Bronchial epithelial cell (primary cell): ENCODE data around the gene BMF. TPM values are rescaled to one million over a fixed set of nuclear protein-coding genes. Genes with fewer than 3 reads are reported as not detected.
"Not testable (repeated sequence)": the region's sequence is repeated elsewhere in the genome, so short reads cannot be mapped to it uniquely, and the experiment has no call there.

ENCODE experiments used
- DNase-seq: peaks from one replicate; pipeline ENCODE4 v3.0.0-alpha.2; 2010; ENCODE audit warnings: low read depth
- FAIRE-seq: peaks from 2 replicates; lab custom pipeline; 2011; peaks lifted over from hg19 to GRCh38; lab: Jason Lieb, UNC
- H3K27me3 ChIP-seq: 2 replicates; pipeline ENCODE4 v1.5.1; 2011; ENCODE audit warnings: low read length; ENCODE audit not compliant: control insufficient read depth, insufficient read depth
- H3K36me3 ChIP-seq: 2 replicates; pipeline ENCODE4 v1.5.1; 2011; ENCODE audit warnings: low read length; ENCODE audit not compliant: control insufficient read depth, insufficient read depth
- H3K4me3 ChIP-seq: 2 replicates; pipeline ENCODE4 v1.5.1; 2011; ENCODE audit warnings: mild to moderate bottlenecking, low read depth, low read length, control low read depth
- total RNA-seq: library from RNA; depleted of rRNA; stranded (reverse); fragments of >200 nt; gene quantifications from 2 replicates; pipeline ENCODE4 v1.2.1, GENCODE V29; 2014
- TF ChIP-seq, protein P1 (sequence below): IDR thresholded peaks from 2 replicates; pipeline ENCODE4 v1.5.1; 2011; ENCODE audit warnings: mild to moderate bottlenecking, moderate library complexity, low read length, control low read depth, inconsistent platforms; ENCODE audit not compliant: insufficient read depth, severe bottlenecking

The BMF gene
- total RNA-seq, 1 donor from 2014 or later = 1.6 TPM

DNA sequence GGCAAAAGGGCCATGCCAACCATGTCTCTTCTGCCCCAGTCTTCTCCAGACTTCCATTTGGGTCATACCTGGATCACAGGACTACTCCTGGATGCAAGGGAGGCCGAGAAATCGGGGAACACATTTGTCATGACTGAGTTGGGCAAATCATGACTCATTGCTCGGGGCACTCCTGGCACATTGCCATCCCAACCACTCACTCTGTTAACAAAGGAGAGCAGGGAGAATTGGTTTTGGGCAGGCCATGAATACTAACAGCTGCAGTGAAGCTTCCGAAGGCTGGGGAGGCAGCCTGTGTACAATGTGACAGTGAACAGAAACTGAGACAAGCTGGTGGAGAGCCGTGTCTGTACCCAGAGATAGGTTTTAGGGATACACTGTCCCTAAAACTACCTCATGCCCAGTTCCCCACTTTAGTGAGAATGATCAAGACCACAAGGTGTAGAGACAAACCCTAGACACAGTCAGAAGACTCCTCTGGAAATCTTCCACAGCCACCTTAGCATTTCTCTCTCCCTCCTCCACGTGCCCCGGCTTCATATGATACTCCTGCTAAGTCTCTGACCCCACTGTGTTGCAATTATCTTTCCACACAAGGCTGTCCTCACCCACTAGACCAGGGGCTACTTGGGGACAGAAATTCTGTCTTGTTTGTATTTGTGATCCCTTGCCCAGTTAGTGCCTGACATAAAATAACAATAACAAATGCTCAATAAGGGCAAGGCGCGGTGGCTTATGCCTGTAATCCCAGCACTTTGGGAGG, 41.7 kb upstream of the BMF start:
- H3K4me3 ChIP-seq = no peak overlapping the region
- H3K27me3 ChIP-seq = no peaks in the 10 kb centered on the region
- TF ChIP-seq, protein P1, sequence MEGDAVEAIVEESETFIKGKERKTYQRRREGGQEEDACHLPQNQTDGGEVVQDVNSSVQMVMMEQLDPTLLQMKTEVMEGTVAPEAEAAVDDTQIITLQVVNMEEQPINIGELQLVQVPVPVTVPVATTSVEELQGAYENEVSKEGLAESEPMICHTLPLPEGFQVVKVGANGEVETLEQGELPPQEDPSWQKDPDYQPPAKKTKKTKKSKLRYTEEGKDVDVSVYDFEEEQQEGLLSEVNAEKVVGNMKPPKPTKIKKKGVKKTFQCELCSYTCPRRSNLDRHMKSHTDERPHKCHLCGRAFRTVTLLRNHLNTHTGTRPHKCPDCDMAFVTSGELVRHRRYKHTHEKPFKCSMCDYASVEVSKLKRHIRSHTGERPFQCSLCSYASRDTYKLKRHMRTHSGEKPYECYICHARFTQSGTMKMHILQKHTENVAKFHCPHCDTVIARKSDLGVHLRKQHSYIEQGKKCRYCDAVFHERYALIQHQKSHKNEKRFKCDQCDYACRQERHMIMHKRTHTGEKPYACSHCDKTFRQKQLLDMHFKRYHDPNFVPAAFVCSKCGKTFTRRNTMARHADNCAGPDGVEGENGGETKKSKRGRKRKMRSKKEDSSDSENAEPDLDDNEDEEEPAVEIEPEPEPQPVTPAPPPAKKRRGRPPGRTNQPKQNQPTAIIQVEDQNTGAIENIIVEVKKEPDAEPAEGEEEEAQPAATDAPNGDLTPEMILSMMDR = no peak
- H3K36me3 ChIP-seq = no peaks in the 10 kb centered on the region
- peak; percentile 43 for FAIRE-seq
- peak; percentile 96 for DNase-seq

GRCh38 chr15:40149339-40149738, 40.7 kb upstream of the BMF start:
- Histone ChIP-seq H3K36me3 (no peaks in the 10 kb centered on the region), H3K27me3 (no peaks in the 10 kb centered on the region), H3K4me3 (no peak overlapping the region)
- DNase-seq = no peak
- no peak for FAIRE-seq
- TF ChIP-seq, protein P1 = no peak

DNA sequence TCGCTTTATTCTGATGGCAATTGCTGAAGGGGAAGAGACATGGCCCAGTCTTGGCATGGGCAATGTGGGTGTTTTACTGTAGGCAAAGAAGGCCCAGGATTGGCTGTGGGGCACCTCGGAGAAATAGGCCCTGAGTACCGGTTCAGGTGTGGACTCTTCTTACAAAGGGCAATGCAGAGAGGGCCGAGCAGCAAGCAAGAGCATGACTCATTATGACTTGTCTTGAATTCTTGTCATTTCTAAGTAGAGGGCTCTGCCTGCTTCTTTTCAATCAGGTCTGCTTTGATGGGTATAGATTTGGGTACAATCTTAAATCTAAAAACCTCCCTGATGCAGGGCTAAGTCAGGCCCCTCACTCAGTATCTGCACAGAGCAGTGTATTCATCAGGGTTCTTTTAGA, 37.4 kb upstream of the BMF start:
- FAIRE-seq (peak; percentile 86), DNase-seq (peak; percentile 77)
- no peaks in the 10 kb centered on the region for H3K36me3 ChIP-seq
- no peak overlapping the region for H3K4me3 ChIP-seq
- H3K27me3 ChIP-seq = no peaks in the 10 kb centered on the region
- TF ChIP-seq, protein P1 = no peak

DNA sequence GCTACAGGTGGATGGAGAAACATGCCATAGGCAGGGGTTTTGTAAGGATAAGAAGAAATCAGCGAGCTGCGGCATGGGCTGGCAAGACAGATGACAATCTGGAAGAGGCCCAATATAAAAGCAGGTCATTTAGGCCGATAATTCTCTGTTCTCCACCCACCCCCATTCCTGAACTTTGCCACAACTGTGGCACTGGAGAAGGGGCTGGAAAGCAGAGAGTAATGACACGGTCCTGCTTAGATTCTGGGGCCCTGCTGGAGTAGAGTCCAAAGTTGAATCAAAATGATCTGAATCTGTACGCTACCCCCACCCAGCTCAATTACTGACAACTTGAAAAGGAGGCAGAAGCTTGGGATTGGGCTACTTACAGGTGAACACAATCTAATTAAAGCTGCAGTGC, 33.7 kb upstream of the BMF start:
- no peak overlapping the region for H3K4me3 ChIP-seq
- no peak for FAIRE-seq
- no peaks in the 10 kb centered on the region for H3K27me3 ChIP-seq
- TF ChIP-seq, protein P1 = no peak
- DNase-seq = no peak
- no peaks in the 10 kb centered on the region for H3K36me3 ChIP-seq

DNA sequence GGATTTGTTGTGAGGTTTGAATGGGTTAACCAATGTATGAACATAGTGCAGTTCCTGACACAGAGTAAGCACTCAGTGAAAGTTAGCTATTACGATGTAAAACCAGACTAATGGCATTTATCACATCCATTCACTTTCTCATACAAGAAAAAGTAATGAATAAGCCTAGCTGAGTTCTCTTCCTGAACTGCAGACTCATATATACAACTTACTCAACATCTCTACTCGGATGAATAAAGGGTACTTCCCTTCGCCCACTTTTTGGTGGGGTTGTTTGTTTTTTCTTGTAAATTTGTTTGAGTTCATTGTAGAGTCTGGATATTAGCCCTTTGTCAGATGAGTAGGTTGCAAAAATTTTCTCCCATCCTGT, 29.5 kb upstream of the BMF start:
- not testable (repeated sequence) for H3K4me3 ChIP-seq, H3K36me3 ChIP-seq, DNase-seq, FAIRE-seq, H3K27me3 ChIP-seq

GRCh38 chr15:40137303-40138200, 28.9 kb upstream of the BMF start:
- no peak for FAIRE-seq
- no peak for DNase-seq

More at GRCh38 chr15:40137303-40138200, 28.9 kb upstream of the BMF start:
- TF ChIP-seq, protein P1 = no peak
- Histone ChIP-seq H3K36me3 (no peaks in the 10 kb centered on the region), H3K27me3 (no peaks in the 10 kb centered on the region), H3K4me3 (no peak overlapping the region)
